GM19035 (cell line): Measurements from ENCODE around the gene ETV5.

Experiments used
- ATAC-seq: cut with Tn5 transposase; IDR thresholded peaks from one replicate; pipeline ENCODE4 v1.9.1; 2021; ENCODE audit not compliant: unreplicated experiment

Gene ETV5

GRCh38 chr3:186124592-186124991, 15.7 kb upstream of the ETV5 start:
- no peak for ATAC-seq

GRCh38 chr3:186123012-186123411, 14.1 kb upstream of the ETV5 start:
- ATAC-seq = no peak

- no peak for ATAC-seq
Measured at GRCh38 chr3:186121968-186122367, 13.1 kb upstream of the ETV5 start.

DNA sequence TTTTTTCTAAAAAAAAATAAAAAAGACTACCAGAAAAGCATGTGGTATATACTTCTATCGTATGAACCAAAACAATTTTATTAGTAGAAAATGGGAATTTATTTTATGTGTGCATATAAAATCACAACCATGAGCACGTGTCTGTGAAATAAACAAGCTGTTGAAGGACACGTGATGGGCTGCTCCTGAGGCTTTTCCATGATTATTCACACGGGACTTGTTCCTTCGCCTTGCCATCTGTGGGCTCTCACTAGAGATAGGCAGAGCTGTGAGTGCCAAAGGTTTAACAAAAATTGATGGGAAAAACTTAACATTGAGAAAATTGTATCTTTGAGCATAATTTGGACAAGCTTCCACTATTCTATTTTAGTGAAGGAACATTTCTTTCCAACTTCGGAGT, 12.4 kb upstream of the ETV5 start:
- no peak for ATAC-seq

- no peak for ATAC-seq
Measured at GRCh38 chr3:186119499-186119898, 10.6 kb upstream of the ETV5 start.

- no peak for ATAC-seq
Measured at GRCh38 chr3:186118692-186119091, 9.8 kb upstream of the ETV5 start.

- no peak for ATAC-seq
Measured at GRCh38 chr3:186117521-186118134, 8.7 kb upstream of the ETV5 start.

DNA sequence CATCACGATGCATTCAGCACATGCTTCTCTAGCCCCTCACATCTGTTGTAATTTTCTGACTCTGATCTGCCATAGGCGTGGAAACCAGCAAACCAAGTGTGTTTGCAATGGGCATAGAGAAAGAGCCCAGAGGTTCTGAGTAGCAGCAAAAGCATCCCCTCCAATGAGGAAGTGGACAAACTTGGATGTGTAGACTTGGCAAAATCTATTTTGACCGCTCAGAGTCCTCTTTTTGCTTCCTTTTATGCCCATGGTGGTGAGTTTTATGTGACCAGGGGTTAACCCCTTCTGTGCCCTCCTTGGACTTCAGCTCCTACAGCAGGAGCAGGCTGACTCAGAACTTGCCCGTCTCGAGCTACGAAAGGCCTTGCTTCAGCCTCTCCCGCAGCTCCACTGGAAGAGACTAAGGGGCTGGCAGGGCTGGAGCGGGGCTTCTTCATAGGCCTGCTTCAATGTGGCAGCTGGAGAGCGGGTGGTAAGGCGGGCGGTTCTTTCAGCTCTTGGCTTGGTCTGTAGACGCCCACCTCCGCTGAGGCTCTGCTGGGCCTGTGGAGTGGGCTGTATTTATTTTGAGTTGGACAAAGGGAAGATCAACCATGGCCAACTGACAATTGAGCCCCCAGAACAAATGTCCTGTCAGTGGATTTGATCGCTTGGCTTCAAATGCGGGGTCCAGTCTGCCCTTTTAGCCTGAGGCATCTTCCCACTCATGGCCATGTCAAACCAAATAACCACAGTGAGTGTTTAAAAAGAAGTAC, 6.5 kb upstream of the ETV5 start:
- ATAC-seq = no peak

GRCh38 chr3:186110975-186111974, 2.4 kb upstream of the ETV5 start:
- ATAC-seq = no peak

GRCh38 chr3:186109897-186110803, 1.3 kb upstream of the ETV5 start:
- no peak for ATAC-seq

DNA sequence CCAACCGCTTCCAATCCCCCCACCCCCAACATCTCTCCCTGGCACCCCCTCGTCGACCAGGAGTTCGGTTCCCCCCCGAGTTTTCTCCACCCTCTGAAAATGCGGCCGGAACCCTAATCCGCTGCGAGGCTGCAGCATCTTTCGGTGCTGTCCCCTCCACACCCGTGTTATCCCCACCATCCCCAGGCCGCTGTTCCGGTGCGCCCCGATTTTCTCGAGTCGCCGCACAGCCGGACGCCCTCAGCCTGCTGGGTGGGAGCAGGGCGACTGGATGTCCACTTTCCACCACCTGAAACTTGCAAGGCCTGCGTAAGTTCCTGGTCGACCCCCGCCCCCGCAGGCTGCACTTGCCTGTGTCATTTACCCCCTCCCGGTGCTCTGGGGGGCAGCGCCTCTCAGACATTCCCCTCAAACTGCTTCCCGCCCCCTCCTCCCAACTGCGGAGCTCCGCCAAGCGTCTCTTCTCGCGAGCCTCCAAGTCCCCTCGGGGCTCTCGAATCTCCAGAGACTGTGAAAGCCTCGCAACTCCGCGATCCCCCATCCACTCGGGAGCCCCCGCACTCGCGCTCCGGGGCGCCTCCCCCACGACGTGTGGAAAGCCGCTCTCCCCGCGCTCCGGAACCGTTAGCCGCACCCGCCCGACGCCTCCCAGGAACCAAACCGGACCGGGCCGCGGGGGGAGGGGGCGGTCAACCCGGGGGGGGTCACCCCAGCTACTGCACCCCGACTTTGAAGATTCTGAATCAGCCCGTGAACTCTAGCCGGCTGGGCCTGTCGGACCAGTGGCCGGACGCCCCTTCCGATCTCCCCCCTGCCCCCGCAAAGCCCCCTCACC, 566 bp downstream of the ETV5 start:
- ATAC-seq = no peak

GRCh38 chr3:186107215-186108105, 1.4 kb downstream of the ETV5 start:
- ATAC-seq = no peak

- ATAC-seq = no peak
Measured at GRCh38 chr3:186105543-186105942, 3.3 kb downstream of the ETV5 start.

DNA sequence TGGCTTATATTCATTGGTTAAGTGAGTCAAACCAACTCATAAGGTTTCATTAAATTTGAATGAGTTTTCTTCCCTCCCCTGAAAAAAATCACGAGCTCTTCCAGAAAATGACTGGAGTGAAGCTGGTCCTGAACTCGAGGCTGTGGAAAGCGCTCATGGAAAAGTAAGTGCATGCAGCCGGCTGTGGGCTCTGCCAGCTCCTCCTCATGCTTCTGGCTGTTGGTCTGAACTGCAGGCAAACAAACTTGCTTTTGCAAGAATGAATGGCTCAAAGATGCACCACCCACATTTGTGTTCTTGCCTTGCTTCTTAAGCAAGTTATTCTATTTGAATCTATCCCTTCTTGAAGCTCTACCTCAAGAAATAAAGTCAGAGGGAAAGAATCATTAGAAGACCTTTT, 6.2 kb downstream of the ETV5 start:
- no peak for ATAC-seq

DNA sequence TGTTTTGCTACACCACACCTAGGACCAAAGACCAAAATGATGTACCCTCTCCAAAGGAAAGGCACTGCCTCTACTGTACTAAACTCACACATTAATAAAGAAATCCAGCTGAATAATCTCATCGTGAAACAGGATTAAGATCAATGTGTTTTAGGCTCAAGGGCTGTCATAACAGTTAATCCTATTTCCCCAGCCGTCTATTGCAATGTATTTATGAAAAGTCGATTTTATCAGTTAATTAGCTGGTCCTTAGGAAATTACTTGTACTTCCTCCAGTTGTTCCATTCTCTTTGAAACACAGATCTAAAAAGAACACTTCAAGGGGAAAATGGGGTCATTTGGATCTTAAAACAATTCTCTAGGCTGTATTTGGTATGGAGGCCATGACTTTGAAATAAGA, 8.5 kb downstream of the ETV5 start:
- no peak for ATAC-seq

GRCh38 chr3:186099178-186099577, 9.7 kb downstream of the ETV5 start:
- no peak for ATAC-seq

DNA sequence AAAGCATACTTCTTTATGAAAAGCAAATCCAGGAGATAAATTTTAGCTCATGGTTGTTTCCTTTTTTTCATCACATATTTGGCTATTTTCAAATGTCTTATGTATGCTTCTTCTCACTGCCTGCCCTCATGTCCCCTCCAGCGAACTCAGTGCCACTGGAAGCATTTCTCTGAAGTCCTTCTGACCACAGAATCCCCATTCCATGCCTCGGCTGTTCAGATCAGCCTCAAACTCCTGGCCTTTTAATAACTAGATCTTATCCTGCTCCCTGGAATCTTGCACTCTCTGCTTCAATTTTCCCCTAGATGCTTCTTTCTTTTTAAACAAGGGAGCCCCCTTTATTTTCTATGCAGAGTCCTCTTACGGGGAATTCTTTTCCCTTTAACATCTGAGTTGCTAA, 10.1 kb downstream of the ETV5 start:
- no peak for ATAC-seq

DNA sequence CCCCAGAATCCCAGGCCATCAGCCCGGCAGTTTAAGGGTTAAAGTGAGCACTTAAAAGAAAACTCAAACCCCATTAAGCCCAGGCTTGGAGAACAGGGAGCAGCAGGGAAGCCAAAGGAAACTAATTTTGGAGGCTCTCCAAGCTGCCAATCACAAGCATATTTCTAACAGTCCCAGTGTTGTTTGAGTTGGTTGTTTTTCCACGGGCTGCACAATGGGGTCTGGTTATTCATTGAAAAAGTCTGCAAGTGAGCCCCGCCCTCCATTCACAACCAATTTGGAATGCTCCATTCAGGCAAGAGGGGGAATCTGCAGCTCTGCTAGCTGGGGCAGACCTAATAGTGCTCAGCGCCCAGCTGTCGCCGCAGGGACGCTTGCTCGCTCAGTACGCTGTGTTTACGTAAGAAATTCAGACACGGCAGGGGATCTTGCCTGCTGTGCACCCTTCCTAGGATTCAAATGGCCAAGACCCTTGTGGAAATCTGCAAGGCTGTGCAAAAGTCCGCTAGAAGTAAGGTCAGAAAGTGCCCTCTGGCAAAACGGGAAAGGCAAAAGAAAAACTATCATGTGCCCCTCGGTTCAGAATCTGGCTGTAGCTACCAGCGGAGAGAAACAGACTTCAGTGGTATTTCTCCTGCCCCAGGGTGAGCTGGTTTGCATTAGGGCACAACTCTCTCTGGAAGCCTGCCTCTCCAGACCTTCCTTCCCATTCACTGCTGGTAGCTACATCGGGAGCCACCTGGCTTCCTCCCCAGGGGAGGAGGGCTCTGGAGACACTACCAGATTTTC, 11.0 kb downstream of the ETV5 start:
- ATAC-seq = no peak
